Panc1 (cell line): ENCODE data around the gene IGF1R. TPM values are rescaled to one million over a fixed set of nuclear protein-coding genes. Genes with fewer than 3 reads are reported as not detected.
A peak's percentile ranks its signal among the peaks of the same experiment; 100 is the strongest.

Source experiments
- ATAC-seq: fragments of 200-7000 bp; cut with Tn5 transposase; 2 replicates; pipeline ENCODE4 v1.9.1; 2020; ENCODE audit warnings: mild to moderate bottlenecking, moderate library complexity
- BruUV-seq: library from RNA; stranded (reverse); fragments of 400-500 nt; replicated peaks from 2 replicates; lab custom pipeline; 2021; lab: Mats Ljungman, UMichigan
- CTCF ChIA-PET: fragments of 300-600 bp; sonication (Branson Sonifier 250); formaldehyde crosslinking; loops from one replicate; lab custom pipeline; 2022; ENCODE audit warnings: antibody characterized with exemption; lab: Charles Lee
- POLR2A ChIA-PET: fragments of 300-600 bp; sonication (Branson Sonifier 250); formaldehyde crosslinking; loops from one replicate; lab custom pipeline; 2022; ENCODE audit warnings: antibody characterized with exemption; lab: Charles Lee
- DNase-seq: peaks from one replicate; pipeline ENCODE4 v3.0.0-alpha.2; 2010; ENCODE audit warnings: low read depth, low spot score
- H3K27ac ChIP-seq: 2 replicates; pipeline ENCODE4 v1.5.1; 2011; ENCODE audit warnings: mild to moderate bottlenecking, low read length, inconsistent platforms
- H3K27me3 ChIP-seq: fragments of 200-500 bp; sonication (Bioruptor generic); 2 replicates; pipeline ENCODE4 v1.6.0; 2014; ENCODE audit warnings: low read length, inconsistent platforms; ENCODE audit not compliant: control insufficient read depth, insufficient read depth
- H3K36me3 ChIP-seq: fragments of 200-500 bp; sonication (Bioruptor generic); 2 replicates; pipeline ENCODE4 v1.5.1; 2014; ENCODE audit warnings: inconsistent platforms, mild to moderate bottlenecking, low read length, moderate library complexity; ENCODE audit not compliant: control insufficient read depth, insufficient read depth
- H3K4me1 ChIP-seq: 2 replicates; pipeline ENCODE4 v1.5.1; 2011; ENCODE audit warnings: inconsistent platforms, mild to moderate bottlenecking, low read length, moderate library complexity; ENCODE audit not compliant: control insufficient read depth, insufficient read depth
- H3K4me3 ChIP-seq, 2 experiments: 2 replicates each; pipeline ENCODE4 v1.5.1; 2011 to 2012; ENCODE audit warnings: low read depth in 2 of 2, low read length in 2 of 2, mild to moderate bottlenecking in 2 of 2, inconsistent platforms in 1 of 2, moderate library complexity in 1 of 2
- H3K9me3 ChIP-seq: fragments of 200-500 bp; sonication (Bioruptor generic); 2 replicates; pipeline ENCODE4 v1.5.1; 2014; ENCODE audit warnings: low read depth, mild to moderate bottlenecking, inconsistent platforms, low read length, moderate library complexity; ENCODE audit not compliant: control insufficient read depth, insufficient read depth
- CTCF ChIP-seq: fragments of 450-650 bp; IDR thresholded peaks from 2 replicates; pipeline ENCODE4 v1.5.1; 2017; ENCODE audit warnings: mild to moderate bottlenecking
- POLR2AphosphoS5 ChIP-seq: IDR thresholded peaks from 2 replicates; pipeline ENCODE4 v1.6.1; 2012; ENCODE audit warnings: mild to moderate bottlenecking, low read depth, low read length, moderate library complexity
- REST ChIP-seq, 2 experiments: IDR thresholded peaks; 2 replicates each; pipeline ENCODE4 v1.6.1; 2011 to 2012; ENCODE audit warnings: low read depth in 2 of 2, control low read depth in 1 of 2, low read length in 1 of 2, mild to moderate bottlenecking in 1 of 2, moderate library complexity in 1 of 2; ENCODE audit not compliant: insufficient read depth in 1 of 2
- SIN3A ChIP-seq: IDR thresholded peaks from 2 replicates; pipeline ENCODE4 v1.6.1; 2012; ENCODE audit warnings: low read depth, mild to moderate bottlenecking, low read length, moderate library complexity, borderline replicate concordance; ENCODE audit not compliant: insufficient read depth
- TCF7L2 ChIP-seq: IDR thresholded peaks from 2 replicates; pipeline ENCODE4 v1.6.1; 2011; ENCODE audit warnings: mild to moderate bottlenecking, low read depth, low read length, inconsistent platforms
- in situ Hi-C: cut with HindIII; loops from 2 replicates; pipeline ENCODE4 v1.10.0; 2016; ENCODE audit warnings: low sequenced_read_pairs, low pct_unique_long_range_greater_than_20kb
- intact Hi-C: fragments of 100-400 bp; cut with micrococcal nuclease; formaldehyde crosslinking; loops from one replicate; pipeline ENCODE4 v1.10.0; 2022; ENCODE audit not compliant: unreplicated experiment
- total RNA-seq: library from RNA; stranded (reverse); gene quantifications from one replicate; pipeline ENCODE4 v1.2.1, GENCODE V29; 2021; ENCODE audit not compliant: unreplicated experiment

IGF1R gene
- total RNA-seq, 1 experiment from 2014 or later, result 77.1 TPM

GRCh38 chr15:98898122-98898521, 249.8 kb downstream of the IGF1R start:
- POLR2A ChIA-PET, result no interaction called here
- no peak overlapping the region for H3K4me3 ChIP-seq

GRCh38 chr15:98899272-98900021, 251.1 kb downstream of the IGF1R start:
- ATAC-seq, result no peak
- no TSS peak for BruUV-seq
- TF ChIP-seq POLR2AphosphoS5 (no peak), TCF7L2 (no peak), CTCF (no peak), SIN3A (no peak), REST (IDR thresholded peaks at IDR 0.05; ENCODE audit: insufficient read depth in 1 of 2, low read depth in 2 of 2, low read length in 1 of 2) (no peak)
- H3K27me3 ChIP-seq, result no peaks in the 10 kb centered on the region
- DNase-seq, result no peak
- no peak overlapping the region for H3K4me3 ChIP-seq
- H3K27ac ChIP-seq, result peak overlapping the region; percentile 96
- intact Hi-C loops (loop anchor here (5.0 kb wide), 1 partner anchor 32 kb away; no protein-coding TSS in a partner anchor), in situ Hi-C loops (no loop called here)
- no peaks in the 10 kb centered on the region for H3K9me3 ChIP-seq
- POLR2A ChIA-PET, result no interaction called here
- peaks cover 60% of the 10 kb centered on the region for H3K4me1 ChIP-seq
- H3K36me3 ChIP-seq, result no peaks in the 10 kb centered on the region
- CTCF ChIA-PET, result no interaction called here

More at GRCh38 chr15:98898122-98898521, 249.8 kb downstream of the IGF1R start:
- H3K9me3 ChIP-seq, result no peaks in the 10 kb centered on the region
- no peak for TF ChIP-seq TCF7L2
- TF ChIP-seq CTCF, result no peak
- no peak for TF ChIP-seq POLR2AphosphoS5
- no peak for TF ChIP-seq REST (IDR thresholded peaks at IDR 0.05; ENCODE audit: insufficient read depth in 1 of 2, low read depth in 2 of 2, low read length in 1 of 2)
- TF ChIP-seq SIN3A, result no peak
- BruUV-seq, result TSS peak; percentile 23
- ATAC-seq (no peak), DNase-seq (no peak)
- in situ Hi-C loops, result no loop called here
- CTCF ChIA-PET, result no interaction called here
- H3K27me3 ChIP-seq, result no peaks in the 10 kb centered on the region
- no peaks in the 10 kb centered on the region for H3K36me3 ChIP-seq
- H3K4me1 ChIP-seq, result peaks cover 59% of the 10 kb centered on the region
- intact Hi-C loops, result no loop called here
- H3K27ac ChIP-seq, result peak overlapping the region; percentile 96
